ENCODE measurements around the gene SMURF1.

SMURF1 gene

GRCh38 chr7:99002827-99003212 is 141.1 kb downstream of the SMURF1 start:
- DNase-seq = no peak

- no peak for DNase-seq
These were observed 141.6 kb downstream of the SMURF1 start for GRCh38 chr7:99002148-99002826.

- DNase-seq = no peak
These were observed 142.3 kb downstream of the SMURF1 start for GRCh38 chr7:99001482-99002147.

GRCh38 chr7:99000904-99001465 is 142.9 kb downstream of the SMURF1 start:
- DNase-seq = no peak

- DNase-seq = no peak
These were observed 143.6 kb downstream of the SMURF1 start for GRCh38 chr7:99000196-99000903.

GRCh38 chr7:98998821-98999725 is 144.8 kb downstream of the SMURF1 start:
- no peak for DNase-seq

GRCh38 chr7:98997846-98998245 is 146.1 kb downstream of the SMURF1 start:
- DNase-seq = no peak

- no peak for DNase-seq
These were observed 147.8 kb downstream of the SMURF1 start for GRCh38 chr7:98996150-98996552.

GRCh38 chr7:98995523-98996149 is 148.3 kb downstream of the SMURF1 start:
- no peak for DNase-seq

- DNase-seq = no peak
These were observed 148.8 kb downstream of the SMURF1 start for GRCh38 chr7:98995111-98995510.

- DNase-seq = no peak
These were observed 149.6 kb downstream of the SMURF1 start for GRCh38 chr7:98994046-98994944.

GRCh38 chr7:98993024-98993897 is 150.6 kb downstream of the SMURF1 start:
- no peak for DNase-seq

GRCh38 chr7:98992076-98992475 is 151.8 kb downstream of the SMURF1 start:
- DNase-seq = no peak

GRCh38 chr7:98991141-98991540 is 152.8 kb downstream of the SMURF1 start:
- no peak for DNase-seq

GRCh38 chr7:98990356-98990755 is 153.6 kb downstream of the SMURF1 start:
- DNase-seq = no peak

- no peak for DNase-seq
These were observed 155.3 kb downstream of the SMURF1 start for GRCh38 chr7:98988641-98989040.

- DNase-seq = no peak
These were observed 158.0 kb downstream of the SMURF1 start for GRCh38 chr7:98985945-98986344.

- DNase-seq = no peak
These were observed 158.5 kb downstream of the SMURF1 start for GRCh38 chr7:98985406-98985805.

GRCh38 chr7:98984126-98984525 is 159.8 kb downstream of the SMURF1 start:
- DNase-seq = no peak

GRCh38 chr7:98982686-98983085 is 161.2 kb downstream of the SMURF1 start:
- no peak for DNase-seq

Data from stimulated activated CD4-positive, alpha-beta T cell treated with anti-CD3 and anti-CD28 coated beads, Interleukin-12 subunit alpha, Interleukin-12 subunit beta, amount 100 ng/mL, for 4 hours (primary cell).